H54 (cell line): ENCODE measurements around the gene GRID1.
"Not testable (repeated sequence)": the region's sequence is repeated elsewhere in the genome, so short reads cannot be mapped to it uniquely, and the experiment has no call there.

Experiments used
- DNase-seq: peaks from one replicate; pipeline ENCODE4 v3.0.0; 2011; ENCODE audit warnings: low spot score, mixed read lengths; ENCODE audit not compliant: insufficient read length
- FAIRE-seq: peaks from 3 replicates; lab custom pipeline; 2011; peaks lifted over from hg19 to GRCh38; lab: Jason Lieb, UNC
- POLR2A ChIP-seq: IDR thresholded peaks from 2 replicates; pipeline ENCODE4 v1.6.1; 2011; ENCODE audit warnings: low read depth, mild to moderate bottlenecking, low read length

Gene GRID1

DNA sequence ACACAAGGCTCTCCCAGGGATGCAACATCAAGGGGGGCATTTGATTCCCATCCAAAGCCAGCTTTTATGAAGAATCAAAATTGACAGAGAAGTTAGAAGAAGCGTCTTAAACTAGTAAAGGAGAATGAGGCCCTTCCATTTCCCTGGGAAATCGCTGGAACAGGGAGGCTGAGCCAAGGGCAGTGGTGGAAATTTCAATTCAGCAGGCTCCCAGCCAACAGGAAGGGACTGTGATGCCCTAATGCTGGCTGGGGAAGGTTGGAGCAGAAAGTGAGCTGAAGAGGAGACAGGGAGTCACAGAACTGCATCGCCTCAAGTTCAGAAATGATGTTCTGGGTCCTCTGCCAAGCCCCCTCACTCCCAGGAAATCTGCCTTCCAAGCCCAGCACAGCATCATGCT lies 517.3 kb downstream of the GRID1 start:
- no peak for FAIRE-seq
- TF ChIP-seq POLR2A = no peak
- DNase-seq = no peak

DNA sequence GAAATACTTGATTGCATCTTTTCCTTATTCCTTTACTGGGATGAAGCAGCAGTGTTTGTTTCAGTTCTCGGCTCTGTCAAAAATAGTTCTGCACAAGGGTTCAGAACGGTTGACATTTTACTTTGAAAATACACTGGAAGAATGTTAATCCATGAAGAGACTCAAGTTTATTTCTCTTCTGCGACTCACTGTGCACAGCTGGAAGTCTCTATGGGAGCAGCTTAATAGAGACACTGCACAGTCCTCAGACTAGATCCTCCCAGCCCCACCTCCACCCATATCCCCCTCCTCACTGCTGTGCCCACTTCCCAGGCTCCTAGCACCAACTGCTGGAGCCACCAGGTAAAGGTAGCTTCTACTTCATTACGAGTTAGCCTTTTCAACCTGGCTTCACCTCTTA lies 517.8 kb downstream of the GRID1 start:
- FAIRE-seq (no peak), DNase-seq (no peak)
- no peak for TF ChIP-seq POLR2A

DNA sequence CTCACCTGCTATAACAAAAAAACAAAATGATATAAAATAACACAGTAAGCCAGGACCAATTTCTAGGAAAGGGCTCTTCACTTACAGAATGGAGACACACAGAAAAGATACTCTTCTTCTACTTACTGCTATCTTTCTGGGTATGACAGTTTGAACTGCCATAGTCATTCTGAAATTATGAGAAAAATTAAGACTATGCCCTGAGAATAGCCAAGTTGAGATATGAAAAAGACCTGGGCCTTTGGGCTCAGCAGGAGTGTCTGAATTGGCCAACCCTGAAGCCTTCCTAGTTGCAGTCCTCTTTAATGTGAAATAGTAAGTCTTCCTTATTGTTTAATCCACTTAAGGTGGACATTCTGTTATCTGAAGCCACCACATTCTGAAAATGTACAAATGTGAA lies 519.5 kb downstream of the GRID1 start:
- DNase-seq (no peak), FAIRE-seq (no peak)
- TF ChIP-seq POLR2A = no peak

DNA sequence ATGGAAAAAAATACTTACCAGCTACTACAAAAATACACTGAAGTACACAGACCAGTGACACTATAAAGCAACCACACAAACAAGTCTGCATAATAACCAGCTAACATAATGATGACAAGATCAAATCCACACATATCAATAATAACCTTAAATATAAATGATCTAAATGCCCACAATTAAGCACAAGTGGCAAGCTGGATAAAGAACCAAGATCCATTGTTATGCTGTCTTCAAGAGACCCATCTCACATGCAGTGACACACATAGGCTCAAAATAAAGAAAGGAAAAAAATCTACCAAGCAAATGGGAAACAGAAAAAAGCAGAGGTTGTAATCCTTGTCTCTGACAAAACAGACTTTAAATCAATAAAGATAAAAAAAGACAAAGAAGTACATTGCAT lies 527.9 kb downstream of the GRID1 start:
- not testable (repeated sequence) for DNase-seq, FAIRE-seq

DNA sequence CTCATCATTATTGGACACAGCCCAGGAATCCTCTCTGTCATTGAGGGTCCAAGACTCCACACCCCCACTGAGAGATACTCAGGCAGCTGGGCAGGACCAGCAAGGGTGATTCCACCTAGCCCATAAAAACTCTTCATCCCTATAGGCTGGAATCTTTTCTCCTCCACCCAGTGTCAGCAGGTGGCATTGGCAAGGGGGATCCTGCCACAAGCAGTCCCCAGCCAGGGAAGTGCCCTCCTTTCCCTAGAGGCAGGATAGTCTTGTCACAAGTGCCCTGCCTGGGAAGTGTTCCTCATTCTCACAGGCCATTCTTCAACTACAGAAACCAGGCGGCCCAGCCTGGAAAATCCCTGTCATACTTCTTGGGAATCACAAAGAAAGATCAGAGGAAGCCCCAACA lies 533.6 kb downstream of the GRID1 start:
- DNase-seq (no peak), FAIRE-seq (no peak)
- no peak for TF ChIP-seq POLR2A

DNA sequence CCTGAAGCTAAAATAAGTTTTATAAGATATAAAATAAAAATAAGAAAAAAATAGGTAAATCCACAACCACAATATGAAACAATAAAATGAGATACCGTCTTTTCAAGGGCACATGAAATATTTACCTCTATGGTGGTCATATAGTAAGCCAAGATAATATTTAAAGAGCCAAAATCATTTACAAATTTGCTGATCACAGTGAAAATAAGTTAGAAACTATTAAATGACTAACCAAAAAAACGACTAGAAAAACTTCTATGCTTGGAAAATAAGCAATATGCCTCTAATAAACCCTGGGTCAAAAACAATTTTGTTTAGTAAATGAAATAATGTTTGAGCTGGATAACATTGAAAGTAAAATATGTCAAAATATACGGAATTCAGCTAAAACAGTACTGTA lies 535.2 kb downstream of the GRID1 start:
- no peak for FAIRE-seq
- no peak for TF ChIP-seq POLR2A
- no peak for DNase-seq

DNA sequence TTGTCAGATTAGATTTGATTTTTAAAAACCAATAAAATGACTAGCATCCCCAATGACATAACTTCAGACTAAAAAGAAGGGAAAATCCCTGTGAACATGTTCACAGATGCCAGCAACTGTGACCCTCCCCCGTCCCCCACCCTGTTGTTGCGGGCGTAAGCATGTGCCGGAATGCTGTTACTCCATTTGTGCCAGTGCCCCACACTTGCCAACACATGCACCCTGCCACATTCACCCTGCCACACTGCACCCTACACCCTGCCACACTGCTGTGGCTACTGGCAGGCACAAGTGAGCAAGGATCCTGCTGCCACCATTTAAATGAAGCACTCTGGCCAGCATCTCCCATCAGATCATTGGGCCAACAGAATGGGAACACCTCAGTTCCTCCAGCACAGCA lies 540.2 kb downstream of the GRID1 start:
- no peak for TF ChIP-seq POLR2A
- DNase-seq (no peak), FAIRE-seq (no peak)

DNA sequence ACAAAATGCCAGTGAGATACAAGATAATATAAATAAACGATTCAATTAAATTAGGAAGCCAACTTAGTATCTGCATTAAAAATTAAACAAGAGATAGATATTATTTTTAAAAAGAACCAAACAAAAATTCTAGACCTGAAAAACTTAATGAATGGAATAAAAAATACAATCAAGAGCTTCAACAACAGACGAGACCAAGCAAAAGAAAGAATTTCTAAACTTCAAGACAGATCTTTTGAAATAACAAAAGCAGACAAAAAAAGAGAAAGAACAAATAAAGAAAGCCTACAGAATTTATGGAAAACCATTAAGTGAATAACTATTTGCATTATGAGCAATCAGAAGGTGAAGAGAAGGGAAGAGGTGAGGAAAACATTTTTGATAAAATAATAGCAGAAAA lies 555.2 kb downstream of the GRID1 start:
- no peak for TF ChIP-seq POLR2A
- DNase-seq = no peak
- no peak for FAIRE-seq

DNA sequence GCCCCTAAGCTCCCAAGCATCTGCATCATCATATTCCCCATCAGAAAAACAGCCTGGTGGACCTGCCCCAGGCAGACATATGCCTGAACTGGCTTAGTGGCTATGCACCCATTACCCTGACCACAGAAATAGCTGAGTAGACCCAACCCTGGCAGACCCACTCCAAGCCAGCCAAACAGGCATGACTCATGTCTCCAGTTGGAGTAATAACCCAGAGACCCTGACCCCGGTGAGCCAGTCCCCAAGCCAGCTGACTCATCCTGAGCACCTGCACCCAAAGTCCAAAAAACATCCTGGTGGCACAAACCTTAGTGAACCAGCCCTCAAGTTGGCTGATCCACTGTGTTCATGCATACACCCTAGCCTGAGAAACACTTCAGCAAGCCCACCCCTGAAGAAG lies 555.9 kb downstream of the GRID1 start:
- no peak for TF ChIP-seq POLR2A
- no peak for FAIRE-seq
- DNase-seq = no peak

DNA sequence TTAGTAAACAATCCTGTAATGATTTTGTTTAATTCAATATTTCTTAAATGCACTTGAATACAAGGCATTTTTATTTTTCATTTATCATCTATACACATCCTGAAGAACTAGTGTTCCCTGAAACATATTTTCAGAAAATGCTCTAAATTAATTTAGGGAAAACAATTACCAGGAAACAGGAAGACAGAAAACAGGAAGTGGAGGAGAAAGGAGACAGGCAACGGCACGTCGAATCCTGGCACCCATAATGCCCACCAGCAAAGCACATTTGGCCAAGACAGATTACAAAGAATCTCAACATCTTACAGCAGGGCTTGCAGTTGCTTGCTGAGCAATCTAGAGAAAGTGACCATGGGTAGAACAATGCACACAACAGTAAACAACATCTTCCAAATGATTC lies 571.1 kb downstream of the GRID1 start:
- TF ChIP-seq POLR2A = no peak
- DNase-seq (no peak), FAIRE-seq (no peak)

DNA sequence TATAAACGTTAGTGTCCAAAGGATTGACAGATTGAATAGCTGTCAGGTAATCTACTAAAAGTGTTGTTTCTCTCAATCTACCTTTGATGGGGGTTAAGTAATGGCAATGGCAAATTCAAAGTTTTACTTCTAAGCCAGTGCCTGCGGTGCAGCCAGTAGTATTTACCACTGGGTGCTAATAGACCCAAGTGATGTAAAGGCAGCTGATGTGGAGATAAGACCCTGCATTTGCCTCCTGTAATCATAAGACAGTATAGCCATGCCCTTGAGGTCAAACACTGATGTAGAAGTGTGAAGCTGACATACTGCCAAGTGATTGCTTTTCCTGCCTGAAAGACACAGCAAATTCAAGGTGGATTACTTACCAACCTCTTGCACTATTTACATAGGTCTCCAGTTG lies 572.0 kb downstream of the GRID1 start:
- no peak for DNase-seq
- no peak for FAIRE-seq
- no peak for TF ChIP-seq POLR2A

DNA sequence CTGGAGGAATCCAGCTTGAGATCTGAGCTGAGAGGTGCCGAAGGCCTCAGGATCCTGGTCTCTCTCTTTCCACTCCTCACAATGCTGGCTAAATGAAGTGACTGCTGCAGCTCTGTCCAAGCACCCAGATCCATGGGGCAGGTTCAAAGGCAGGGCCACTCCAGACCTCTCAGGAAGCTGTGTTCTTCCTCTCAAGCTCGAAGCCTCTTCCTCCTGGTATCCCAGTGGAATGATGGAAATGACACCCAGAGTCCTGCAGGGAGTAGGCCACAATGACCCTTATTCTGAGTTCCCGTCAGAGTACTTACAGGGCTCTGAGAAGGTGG lies 574.1 kb downstream of the GRID1 start:
- no peak for TF ChIP-seq POLR2A
- FAIRE-seq (no peak), DNase-seq (no peak)

DNA sequence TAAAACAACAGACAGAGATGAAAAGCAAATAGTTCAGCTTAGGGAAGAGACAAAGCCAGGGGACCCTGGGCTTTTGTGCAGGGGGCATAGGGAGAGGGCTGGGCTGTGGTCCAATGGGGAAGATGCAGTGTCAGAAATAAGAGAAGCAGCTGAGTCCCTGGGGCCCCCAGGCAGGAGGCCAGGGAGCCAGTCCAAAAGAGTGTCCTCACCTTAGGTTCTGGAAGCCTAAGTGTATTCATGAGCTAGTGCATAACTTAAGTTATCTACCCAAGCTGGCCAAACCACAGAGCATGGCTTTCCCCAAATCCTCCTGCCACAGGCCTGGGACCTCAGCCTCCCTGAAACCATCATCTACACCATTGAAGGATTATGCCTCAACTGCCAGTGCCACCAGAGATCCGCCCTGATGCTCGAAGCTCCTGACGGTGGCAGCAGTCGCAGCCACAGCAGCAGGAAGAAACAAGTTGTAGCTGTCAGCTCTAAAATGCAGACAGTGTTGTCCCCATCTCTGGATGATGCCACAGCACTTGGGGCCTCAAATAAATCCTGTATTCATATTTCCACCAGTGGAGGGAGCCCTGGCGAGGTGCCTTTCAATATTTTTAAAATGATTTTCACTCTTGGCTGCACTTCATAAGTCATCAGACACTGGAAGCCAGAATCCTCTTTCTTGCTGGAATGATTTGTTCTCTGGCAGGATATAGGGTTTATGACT lies 574.6 kb downstream of the GRID1 start:
- DNase-seq = no peak
- FAIRE-seq = no peak
- no peak for TF ChIP-seq POLR2A

DNA sequence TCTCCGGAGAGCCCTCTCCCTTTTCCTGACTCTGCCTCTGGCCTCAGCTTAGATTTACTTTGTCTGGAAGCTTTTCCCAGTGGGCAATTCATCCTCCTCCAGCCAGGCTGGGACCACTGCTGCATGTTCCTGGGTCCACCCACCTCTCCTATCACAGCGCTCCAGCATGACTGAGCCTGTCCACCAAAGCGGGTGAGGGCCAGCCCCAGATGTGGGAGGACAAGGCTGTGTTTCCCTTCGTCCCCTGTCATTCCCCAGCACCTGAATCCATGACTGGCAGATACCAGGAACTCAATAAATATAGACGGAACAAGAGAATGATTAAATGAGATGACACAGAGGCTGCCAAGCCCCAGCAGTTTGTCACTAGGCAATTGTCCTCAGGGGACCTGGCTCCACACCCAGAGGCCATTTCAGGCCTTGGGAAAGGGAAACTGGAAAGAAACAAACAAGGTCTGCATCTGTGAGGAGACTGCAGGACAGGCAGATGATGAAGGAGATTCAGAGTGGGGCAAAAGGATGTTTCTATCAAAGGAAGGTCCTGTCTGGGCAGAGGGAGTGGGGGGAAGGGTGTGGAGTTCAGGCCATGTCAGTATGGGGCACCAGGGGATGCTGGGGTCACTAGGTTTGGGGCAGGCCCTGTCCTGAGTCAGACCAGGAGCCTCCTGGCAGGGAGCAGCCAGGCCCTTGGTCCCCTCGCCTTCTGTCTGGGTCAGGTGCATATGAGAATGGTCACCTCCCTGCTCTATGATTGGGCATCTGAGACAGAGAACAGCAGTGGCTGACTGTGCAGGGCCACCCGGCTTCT lies 576.4 kb downstream of the GRID1 start:
- FAIRE-seq = no peak
- no peak for DNase-seq
- no peak for TF ChIP-seq POLR2A

DNA sequence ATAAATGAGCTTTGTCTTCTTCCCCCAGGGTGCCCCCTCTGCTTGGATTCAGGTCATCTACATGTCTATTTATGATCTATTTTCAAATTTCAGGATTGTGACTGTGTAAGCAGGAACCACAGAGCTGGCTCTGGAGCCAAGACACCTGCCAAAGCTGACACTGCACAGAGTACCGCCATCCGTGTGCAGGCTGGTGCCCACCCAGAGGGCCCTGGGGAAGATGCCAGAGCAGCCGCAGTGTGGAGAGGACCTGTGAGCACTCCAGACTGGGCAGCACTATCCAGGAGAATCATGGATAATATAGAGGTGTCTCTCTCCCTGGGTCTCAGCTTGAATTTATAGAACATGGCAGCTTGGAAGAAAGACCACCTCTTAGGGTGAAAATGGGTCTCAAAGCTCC lies 577.5 kb downstream of the GRID1 start:
- DNase-seq (no peak), FAIRE-seq (no peak)
- no peak for TF ChIP-seq POLR2A
